ENCODE data around the gene MAFG. TPM values are rescaled to one million over a fixed set of nuclear protein-coding genes. Genes with fewer than 3 reads are reported as not detected.

Gene MAFG
- total and polyA plus RNA-seq, 2 of the 13 experiments (the other 11 are each of a cell fraction or from before 2014, with no cell fraction given) = 14.5 to 20.0 TPM

- TF ChIP-seq TCF7 (IDR thresholded peaks at IDR 0.05; ENCODE audit: low read depth) (no peak), GABPA (IDR thresholded peaks at IDR 0.05; ENCODE audit: low read depth, low read length) (no peak), GABPA (CRISPR knock-in tag; IDR thresholded peaks at IDR 0.05; ENCODE audit: low read depth) (no peak), ZHX2 (IDR thresholded peaks at IDR 0.05; ENCODE audit: low read depth) (no peak), ZHX2 (CRISPR knock-in tag; IDR thresholded peaks at IDR 0.05; ENCODE audit: borderline replicate concordance) (0 out of 2 replicates have a peak, but pooled peaks have one; percentile 61), MXD4 (CRISPR knock-in tag; IDR thresholded peaks at IDR 0.05) (peak; percentile 48; the same call in 1 of the 2 replicates), NKX3-1 (CRISPR knock-in tag; IDR thresholded peaks at IDR 0.05) (0 out of 2 replicates have a peak, but pooled peaks have one; percentile 31), THAP11 (CRISPR knock-in tag; IDR thresholded peaks at IDR 0.05) (0 out of 2 replicates have a peak, but pooled peaks have one; percentile 5), REL (CRISPR knock-in tag; conservative IDR thresholded peaks at IDR 0.05) (no peak), FOXK1 (CRISPR knock-in tag; IDR thresholded peaks at IDR 0.05; ENCODE audit: borderline replicate concordance, low read depth) (0 out of 2 replicates have a peak, but pooled peaks have one; percentile 12), SMC3 (IDR thresholded peaks at IDR 0.05; ENCODE audit: low read length) (no peak), NFKB2 (CRISPR knock-in tag; IDR thresholded peaks at IDR 0.05; ENCODE audit: borderline replicate concordance) (0 out of 2 replicates have a peak, but pooled peaks have one; percentile 17), SOX5 (CRISPR knock-in tag; IDR thresholded peaks at IDR 0.05; ENCODE audit: borderline replicate concordance) (no peak), GMEB1 (CRISPR knock-in tag; IDR thresholded peaks at IDR 0.05; ENCODE audit: borderline replicate concordance) (0 out of 2 replicates have a peak, but pooled peaks have one; percentile 41), ZNF350 (CRISPR knock-in tag; IDR thresholded peaks at IDR 0.05; ENCODE audit: borderline replicate concordance, low read depth) (no peak), UBTF (CRISPR knock-in tag; IDR thresholded peaks at IDR 0.05) (peak; percentile 57; the same call in 1 of the 2 replicates)
These were observed 34.3 kb upstream of the MAFG start (continued) for GRCh38 chr17:81961521-81962498.

All from HepG2 (cell line).